K562 (cell line): ENCODE measurements around the gene IDI2. TPM values are rescaled to one million over a fixed set of nuclear protein-coding genes. Genes with fewer than 3 reads are reported as not detected.
A peak's percentile ranks its signal among the peaks of the same experiment; 100 is the strongest.

Experiments used
- CREB3 ChIP-seq: fragments of 450-650 bp; conservative IDR thresholded peaks from 2 replicates; pipeline ENCODE4 v1.6.1; 2016; ENCODE audit warnings: missing genetic modification characterization, low read depth, mild to moderate bottlenecking, missing compliant biosample characterization, moderate library complexity
- DACH1 ChIP-seq: fragments of 450-650 bp; IDR thresholded peaks from 2 replicates; pipeline ENCODE4 v1.6.1; 2018; ENCODE audit not compliant: partially characterized antibody
- GATA2 ChIP-seq: sonication (generic); formaldehyde crosslinking; IDR thresholded peaks from 2 replicates; pipeline ENCODE4 v1.4.0; 2020; ENCODE audit warnings: mild to moderate bottlenecking, missing genetic modification reagents
- KHSRP ChIP-seq: fragments of 450-650 bp; IDR thresholded peaks from 2 replicates; pipeline ENCODE4 v1.6.1; 2017
- NFIX ChIP-seq: fragments of 250-450 bp; sonication (Bioruptor Pico); IDR thresholded peaks from 2 replicates; pipeline ENCODE4 v1.4.0; 2020; ENCODE audit warnings: low read depth, mild to moderate bottlenecking, moderate library complexity
- NUFIP1 ChIP-seq: fragments of 450-650 bp; IDR thresholded peaks from 2 replicates; pipeline ENCODE4 v1.6.1; 2018; ENCODE audit not compliant: partially characterized antibody
- PHF8 ChIP-seq: fragments of 200-600 bp; sonication (generic); IDR thresholded peaks from 2 replicates; pipeline ENCODE4 v1.6.1; 2012; ENCODE audit warnings: mixed run types, mild to moderate bottlenecking, inconsistent platforms, low read length, moderate library complexity, borderline replicate concordance
- RB1 ChIP-seq: fragments of 450-650 bp; IDR thresholded peaks from 2 replicates; pipeline ENCODE4 v1.6.1; 2017; ENCODE audit warnings: low read depth, mild to moderate bottlenecking
- RBM34 ChIP-seq: fragments of 200-400 bp; formaldehyde crosslinking; IDR thresholded peaks from 2 replicates; pipeline ENCODE4 v1.6.1; 2018; ENCODE audit warnings: low read length, borderline replicate concordance; ENCODE audit not compliant: insufficient read depth
- REST ChIP-seq, 2 experiments: fragments of 450-650 bp; formaldehyde crosslinking in 1 of 2; IDR thresholded peaks; 2 replicates each; pipeline versions ENCODE4 v1.4.0 to v1.6.1; 2014 to 2020; ENCODE audit warnings: mild to moderate bottlenecking in 2 of 2, borderline replicate concordance in 1 of 2, low read depth in 1 of 2
- RFX1 ChIP-seq: fragments of 450-650 bp; IDR thresholded peaks from 2 replicates; pipeline ENCODE4 v1.6.1; 2016; ENCODE audit warnings: mild to moderate bottlenecking, moderate library complexity
- TEAD2 ChIP-seq: fragments of 450-650 bp; IDR thresholded peaks from 2 replicates; pipeline ENCODE4 v1.6.1; 2016; ENCODE audit warnings: missing genetic modification characterization, control low read depth, missing compliant biosample characterization
- U2AF2 ChIP-seq: fragments of 200-400 bp; formaldehyde crosslinking; optimal IDR thresholded peaks from 2 replicates; pipeline ENCODE3; 2017; ENCODE audit warnings: low read depth, mild to moderate bottlenecking, low read length
- XRCC4 ChIP-seq: IDR thresholded peaks from one replicate; pipeline ENCODE4 v1.6.1; 2011; ENCODE audit not compliant: insufficient read depth, insufficient read length; ENCODE audit errors: extremely low read depth
- ZC3H11A ChIP-seq: IDR thresholded peaks from 2 replicates; pipeline ENCODE4 v1.6.1; 2012; ENCODE audit warnings: low read depth, low read length, improper control_type of control experiment
- ZNF146 ChIP-seq: IDR thresholded peaks from one replicate; pipeline ENCODE4 v1.6.1; 2018; ENCODE audit warnings: missing compliant biosample characterization; ENCODE audit not compliant: unreplicated experiment
- ZNF239 ChIP-seq: fragments of 250-450 bp; sonication (Bioruptor Pico); IDR thresholded peaks from 2 replicates; pipeline ENCODE4 v1.4.0; 2020; ENCODE audit warnings: mild to moderate bottlenecking
- ZNF263 ChIP-seq: sonication (generic); formaldehyde crosslinking; IDR thresholded peaks from 2 replicates; pipeline ENCODE4 v1.8.0; 2022; ENCODE audit warnings: mild to moderate bottlenecking, missing genetic modification reagents, borderline replicate concordance
- ZNF511 ChIP-seq: sonication (generic); formaldehyde crosslinking; IDR thresholded peaks from 2 replicates; pipeline ENCODE4 v1.8.0; 2022; ENCODE audit warnings: mild to moderate bottlenecking, missing genetic modification reagents
- polyA plus RNA-seq, 8 experiments: library from polyadenylated mRNA; depleted of rRNA in 4 of 8; stranded (reverse) in 5 of 8; unstranded in 3 of 8; fragments of >200 nt; fragmentation: Nextera tagmentation in 2 of 8; fragmentation: Illumina TruSeq in 1 of 8; extraction: Ambion mirVana in 2 of 8; extraction: Trizol in 1 of 8; gene quantifications; 2 replicates each; pipeline versions ENCODE4 v1.2.1 to v1.2.3, GENCODE V29; 2011 to 2014; ENCODE audit warnings: inconsistent platforms in 1 of 8, missing spikeins in 1 of 8
- total RNA-seq, 7 experiments: library from RNA; depleted of rRNA in 6 of 7; stranded (reverse); fragments of >200 nt in 6 of 7; fragmentation: Illumina TruSeq in 2 of 7; extraction: Trizol in 2 of 7; gene quantifications; 2 replicates each; pipeline versions ENCODE4 v1.2.1 to v1.2.3, GENCODE V29; 2011 to 2021; ENCODE audit warnings: low replicate concordance in 1 of 7

IDI2 gene
- total and polyA plus RNA-seq, 9 of the 15 experiments (the other 6 are each of a cell fraction or from before 2014, with no cell fraction given), result not detected

- TF ChIP-seq TEAD2 (tag), result no peak
- no peak for TF ChIP-seq ZNF511
- no peak for TF ChIP-seq DACH1
- no peak for TF ChIP-seq ZC3H11A
- no peak for TF ChIP-seq GATA2 (CRISPR knock-in tag)
- TF ChIP-seq PHF8, result peak; percentile 87; the same call in 1 of the 2 replicates
- no peak for TF ChIP-seq REST (IDR thresholded peaks at IDR 0.05; ENCODE audit: borderline replicate concordance)
- 0 out of 2 replicates have a peak, but pooled peaks have one; percentile 19 for TF ChIP-seq REST (CRISPR knock-in tag; IDR thresholded peaks at IDR 0.05; ENCODE audit: low read depth)
- no peak for TF ChIP-seq RFX1
- no peak for TF ChIP-seq XRCC4
- TF ChIP-seq U2AF2, result no peak
- TF ChIP-seq ZNF263 (CRISPR knock-in tag), result no peak
- no peak for TF ChIP-seq KHSRP
- no peak for TF ChIP-seq NUFIP1
- peak; percentile 84; the same call in 1 of the 2 replicates for TF ChIP-seq RBM34
- TF ChIP-seq RB1, result peak; percentile 76
- TF ChIP-seq NFIX, result no peak
- no peak for TF ChIP-seq ZNF146 (CRISPR knock-in tag)
- TF ChIP-seq CREB3 (tag), result no peak
- TF ChIP-seq ZNF239 (CRISPR knock-in tag), result no peak
Observed at GRCh38 chr10:1056326-1057105, 30.9 kb upstream of the IDI2 start, which contains the start of gene WDR37 (continued).
